ENCODE results near the gene ARMC6.

Gene ARMC6

DNA sequence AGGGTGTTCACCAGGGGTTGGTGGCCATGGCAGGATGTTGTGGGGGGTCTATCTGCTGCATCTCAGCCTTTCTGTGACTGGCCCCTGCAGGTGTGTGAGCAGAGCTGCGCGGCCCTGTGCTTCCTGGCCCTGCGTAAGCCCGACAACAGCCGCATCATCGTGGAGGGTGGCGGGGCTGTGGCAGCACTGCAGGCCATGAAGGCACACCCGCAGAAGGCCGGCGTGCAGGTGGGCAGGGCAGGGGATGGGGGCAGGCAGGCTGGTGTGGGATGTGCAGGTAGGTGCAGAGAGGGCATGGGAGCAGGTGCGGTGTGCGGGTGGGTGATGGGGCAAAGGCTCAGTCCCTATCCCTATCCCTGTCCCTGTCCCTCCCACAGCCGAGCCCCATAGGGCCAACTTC, 22.3 kb downstream of the ARMC6 start:
- no peak for DNase-seq

DNA sequence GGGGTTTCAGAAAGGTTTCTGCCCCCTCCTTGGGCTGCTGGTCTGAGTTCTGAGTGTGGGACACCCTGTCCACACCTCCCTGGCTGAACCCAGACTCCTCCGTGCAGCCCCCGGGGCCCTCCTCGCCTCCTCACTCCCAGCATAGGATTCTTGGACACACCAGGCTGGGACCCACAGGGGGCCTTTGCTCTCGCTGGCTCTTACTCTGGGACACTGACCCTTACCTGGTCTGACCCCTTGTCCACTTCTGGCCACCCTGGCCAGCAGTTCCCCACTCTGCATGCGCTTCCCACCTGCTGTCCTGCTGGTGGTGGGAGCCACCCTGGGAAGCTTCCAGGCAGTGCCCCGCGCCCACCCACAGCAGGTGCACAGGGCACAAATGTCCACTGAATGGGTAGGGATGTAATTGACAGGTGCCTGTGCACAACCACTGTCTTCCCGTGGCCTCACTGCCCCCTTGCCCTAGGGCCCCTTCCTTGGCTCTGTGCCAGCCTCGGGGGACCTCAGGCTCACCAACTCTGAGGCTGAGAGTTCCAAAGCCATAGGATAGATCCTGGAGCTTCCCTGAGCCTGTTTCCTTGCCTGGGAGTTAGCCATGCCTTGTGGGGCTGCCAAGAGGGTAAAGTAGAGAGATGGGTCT, 23.4 kb downstream of the ARMC6 start:
- DNase-seq = no peak

DNA sequence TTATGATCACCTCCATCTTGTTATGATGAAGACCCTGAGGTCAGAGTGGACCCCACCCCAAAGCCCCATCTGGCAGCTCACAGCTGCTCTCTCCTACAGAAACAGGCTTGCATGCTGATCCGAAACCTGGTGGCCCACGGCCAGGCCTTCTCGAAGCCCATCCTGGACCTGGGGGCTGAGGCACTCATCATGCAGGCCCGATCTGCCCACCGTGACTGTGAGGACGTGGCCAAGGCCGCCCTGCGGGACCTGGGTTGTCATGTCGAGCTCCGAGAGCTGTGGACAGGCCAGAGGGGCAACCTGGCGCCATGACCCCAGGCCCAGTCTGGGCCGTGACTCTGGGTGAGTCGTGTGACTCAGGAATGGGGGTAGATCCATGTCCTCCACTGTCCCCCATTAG, 23.9 kb downstream of the ARMC6 start:
- DNase-seq = no peak

DNA sequence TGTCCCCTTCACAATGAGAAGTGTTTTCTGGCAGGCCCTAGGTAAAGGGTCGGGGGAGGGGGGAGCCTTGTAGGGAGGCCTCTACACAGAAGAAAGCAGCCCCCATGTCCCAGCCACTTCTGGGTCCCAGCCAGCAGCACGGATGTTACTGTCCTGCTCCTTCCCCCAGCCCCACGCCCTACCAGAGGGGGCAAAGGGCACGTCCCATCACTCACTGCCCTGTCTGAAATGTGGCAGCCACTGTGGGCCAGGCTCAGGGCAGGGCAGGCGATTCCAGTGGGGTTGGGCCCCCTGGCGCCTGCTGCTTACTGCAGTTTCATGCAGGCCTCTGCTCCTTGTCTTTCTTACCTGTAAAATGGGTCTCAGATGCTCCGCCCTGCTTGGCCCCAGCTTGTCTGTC, 24.3 kb downstream of the ARMC6 start:
- no peak for DNase-seq

DNA sequence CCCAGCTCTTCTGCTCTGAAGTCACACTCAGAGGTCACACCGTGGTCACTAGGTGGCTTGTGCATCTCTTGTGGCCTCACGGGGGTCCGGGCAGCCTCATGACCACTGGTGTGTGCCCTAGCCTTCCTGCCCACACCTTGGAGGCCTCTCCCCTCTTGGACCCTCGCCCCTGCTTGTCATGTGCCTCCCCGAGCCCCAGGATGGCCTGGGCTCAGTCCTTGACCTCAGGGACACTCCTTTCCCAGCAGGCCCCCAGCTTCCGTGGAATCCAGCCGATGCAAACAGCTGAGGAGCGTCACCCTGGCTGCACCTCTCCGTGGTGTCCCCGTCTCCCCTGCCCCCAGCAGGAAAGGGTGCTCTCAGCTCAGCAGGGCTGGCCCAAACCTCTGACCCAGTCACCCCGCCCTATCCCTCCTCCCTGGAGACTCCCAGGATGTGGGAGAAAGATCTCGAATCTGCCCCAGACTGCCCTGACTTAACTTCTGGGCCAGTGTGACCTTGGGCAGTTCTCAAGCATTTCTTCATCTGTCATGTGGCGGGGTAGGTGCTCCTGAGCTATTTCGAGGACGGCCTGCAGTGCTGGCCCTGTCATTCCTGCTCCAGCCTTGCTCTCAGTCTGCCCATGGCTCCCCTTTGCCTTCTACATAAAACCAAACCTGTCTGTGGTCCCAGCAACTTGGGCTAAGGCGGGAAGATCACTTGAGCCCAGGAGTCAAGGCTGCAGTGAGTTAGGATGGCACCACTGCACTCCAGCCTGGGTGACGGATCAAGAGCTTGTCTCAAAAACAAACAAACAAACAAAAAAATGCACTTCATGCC, 25.8 kb downstream of the ARMC6 start:
- no peak for DNase-seq

DNA sequence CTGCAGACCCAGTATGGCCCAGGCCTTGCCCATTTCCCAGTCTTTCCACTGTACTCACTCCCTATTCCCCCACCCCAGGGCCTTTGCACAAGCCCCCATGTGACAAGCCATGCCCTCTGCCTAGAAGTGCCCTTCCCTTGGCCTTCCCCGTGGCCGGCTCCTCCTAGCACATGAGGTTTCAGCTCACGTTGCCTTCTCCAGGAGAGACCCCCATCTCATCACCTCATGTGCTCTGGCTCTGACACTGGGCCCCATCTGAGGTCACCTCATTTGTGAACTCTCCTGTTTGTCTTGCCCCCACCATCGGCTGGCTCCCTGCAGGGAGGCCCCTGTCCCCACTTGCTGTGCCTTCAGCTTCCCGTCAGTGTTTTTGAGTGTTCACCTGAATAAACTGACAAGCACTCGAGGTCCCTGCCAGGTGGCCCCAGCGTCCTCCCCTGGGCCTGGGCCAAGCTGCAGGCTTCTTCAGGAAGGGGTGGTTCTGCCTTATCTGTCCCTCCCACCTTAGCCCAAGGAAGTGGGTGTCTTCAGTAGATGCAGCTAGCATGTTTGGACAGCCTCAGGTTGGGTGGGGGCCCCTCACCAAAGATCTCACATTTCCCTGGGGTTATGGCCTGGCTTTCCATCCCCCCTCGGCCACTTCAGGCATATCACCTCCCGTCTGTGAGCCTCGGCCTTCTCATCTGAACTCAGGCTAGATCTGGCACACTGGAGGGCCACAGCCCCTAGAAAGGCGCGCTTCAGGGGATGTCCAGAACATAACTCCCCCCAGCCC, 26.6 kb downstream of the ARMC6 start:
- DNase-seq = no peak

DNA sequence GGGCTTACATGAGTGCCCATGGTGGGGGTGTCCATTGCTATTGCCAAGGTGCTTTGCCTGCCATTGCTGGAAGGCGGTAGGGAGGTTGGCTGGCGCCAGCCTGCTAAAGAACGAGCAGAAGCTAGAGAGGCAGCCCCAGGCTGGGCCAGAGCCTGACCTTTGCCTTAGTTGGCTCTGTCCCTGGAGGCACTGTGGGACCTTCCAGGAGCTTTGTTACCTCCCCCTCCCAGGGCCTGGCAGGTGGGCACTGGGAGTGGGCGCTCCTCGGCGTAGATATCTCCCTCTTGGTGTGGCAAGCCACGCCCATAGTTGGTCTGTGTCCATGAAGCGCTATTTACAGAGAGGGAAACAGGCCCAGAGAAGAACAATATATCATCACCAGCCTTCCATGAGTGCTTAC, 28.1 kb downstream of the ARMC6 start:
- DNase-seq = no peak

DNA sequence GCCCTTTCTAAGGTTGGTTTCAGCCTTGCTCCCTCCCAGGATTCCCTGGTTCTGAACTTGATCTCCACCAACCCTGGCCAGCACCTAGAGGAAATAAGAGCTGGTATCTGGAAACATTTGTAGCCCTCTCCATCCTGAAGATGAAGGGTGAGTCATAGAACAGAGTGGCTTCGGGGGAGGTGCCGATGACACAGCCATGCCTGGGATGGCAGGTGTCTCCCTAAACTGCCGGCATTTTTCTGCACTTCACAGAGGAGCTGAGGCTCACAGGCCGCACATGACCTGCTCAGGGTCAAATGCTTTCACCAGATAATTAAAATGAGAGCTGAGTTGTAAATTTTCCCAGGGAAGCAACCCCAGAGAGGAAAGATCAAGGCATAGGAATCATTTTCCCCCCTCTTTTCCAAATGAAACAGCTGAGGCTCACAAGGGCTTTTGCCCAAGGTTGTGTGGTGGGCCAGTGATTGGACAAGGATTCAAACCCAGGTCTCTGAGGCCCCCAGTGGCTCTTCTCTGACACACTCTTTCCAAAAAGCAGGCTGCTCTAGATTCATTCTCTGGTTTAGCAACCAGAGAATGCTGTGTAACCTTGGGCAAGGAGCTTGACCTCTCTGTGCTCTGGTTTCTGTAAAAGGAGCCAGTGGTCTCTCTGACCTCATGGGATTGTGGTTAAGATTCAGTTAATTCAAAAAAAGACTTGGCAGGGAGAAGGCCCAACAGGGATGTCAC, 29.2 kb downstream of the ARMC6 start:
- DNase-seq = peak; percentile 36

DNA sequence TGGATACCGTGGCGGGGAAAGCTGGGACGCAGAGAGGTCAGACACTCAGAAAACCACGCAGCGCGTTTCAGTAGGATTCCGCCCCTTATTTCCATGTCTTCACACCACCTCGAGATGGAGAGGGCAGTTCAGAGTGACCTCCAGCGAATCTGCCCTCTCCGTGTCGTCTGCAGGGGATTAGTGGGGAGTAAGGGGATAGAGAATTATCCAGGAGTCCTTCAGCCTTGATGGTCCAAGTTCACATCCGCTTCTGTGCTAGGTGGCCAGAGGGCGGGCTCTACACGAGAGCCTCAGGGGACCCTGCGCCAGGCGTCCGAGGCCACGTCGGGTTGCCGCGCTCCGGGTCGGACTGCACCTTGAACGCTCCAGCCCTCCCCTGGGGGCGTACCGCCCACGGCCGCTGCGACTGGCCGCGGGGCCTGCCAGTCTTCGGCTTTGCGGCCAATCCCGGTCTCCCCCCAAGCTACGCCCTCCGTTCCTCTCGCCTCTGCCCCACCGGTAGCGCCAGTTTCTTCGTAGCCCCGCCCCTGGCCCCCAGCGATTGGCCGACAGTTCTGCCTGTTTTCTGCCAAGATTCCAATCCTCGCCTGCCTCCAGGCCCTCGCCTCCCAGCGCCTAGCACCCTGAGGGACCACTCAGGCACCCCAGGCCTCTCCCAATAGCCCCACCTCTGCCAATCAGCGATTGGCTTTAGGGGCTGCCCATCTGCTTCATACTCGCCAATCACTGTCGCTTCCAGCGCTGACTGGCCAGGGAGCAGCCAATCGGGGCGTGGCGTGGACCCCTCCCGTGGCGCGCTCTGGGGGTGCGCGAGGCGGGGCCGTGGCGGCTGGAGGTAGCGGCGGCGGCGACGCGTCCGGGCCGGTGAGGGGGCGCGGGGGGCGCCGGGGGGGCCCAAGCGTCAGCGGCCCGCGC, 30.0 kb downstream of the ARMC6 start, which contains the start of gene SLC25A42:
Gene SLC25A42, plus strand, starts transcription at position 812 of the 915 bp plus-strand sequence. CDS start 32,131 bp downstream, outside the sequence.
- peak; percentile 100 for DNase-seq

DNA sequence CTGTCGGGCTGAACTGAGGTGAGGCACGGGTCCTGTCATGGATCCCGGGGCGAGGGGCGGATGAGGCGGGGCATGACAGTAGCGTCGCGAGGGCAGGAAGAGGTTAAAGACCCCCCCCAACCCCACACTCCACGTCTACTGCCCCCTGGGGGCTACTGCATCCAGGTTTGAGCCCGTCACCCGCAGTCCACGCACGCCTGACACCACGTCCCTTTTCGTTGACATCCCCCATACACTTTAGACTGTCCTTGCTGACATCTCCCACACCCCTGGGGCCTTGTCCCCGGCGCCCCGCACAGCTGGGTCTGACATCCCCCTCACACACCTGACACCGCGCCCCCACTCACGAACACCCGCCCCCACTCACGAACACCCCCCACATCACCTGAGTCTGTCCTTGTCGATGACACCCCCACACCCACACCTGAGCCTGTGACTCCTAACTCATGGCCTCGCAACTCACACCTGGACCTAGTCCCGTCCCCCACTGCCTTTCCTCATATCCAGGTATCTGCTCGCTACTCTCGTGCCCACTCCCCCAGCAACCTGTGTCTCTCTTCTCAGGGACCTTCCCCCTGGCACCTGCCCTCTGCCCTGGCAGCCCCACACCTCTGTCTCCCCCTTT, 30.8 kb downstream of the ARMC6 start:
- no peak for DNase-seq

DNA sequence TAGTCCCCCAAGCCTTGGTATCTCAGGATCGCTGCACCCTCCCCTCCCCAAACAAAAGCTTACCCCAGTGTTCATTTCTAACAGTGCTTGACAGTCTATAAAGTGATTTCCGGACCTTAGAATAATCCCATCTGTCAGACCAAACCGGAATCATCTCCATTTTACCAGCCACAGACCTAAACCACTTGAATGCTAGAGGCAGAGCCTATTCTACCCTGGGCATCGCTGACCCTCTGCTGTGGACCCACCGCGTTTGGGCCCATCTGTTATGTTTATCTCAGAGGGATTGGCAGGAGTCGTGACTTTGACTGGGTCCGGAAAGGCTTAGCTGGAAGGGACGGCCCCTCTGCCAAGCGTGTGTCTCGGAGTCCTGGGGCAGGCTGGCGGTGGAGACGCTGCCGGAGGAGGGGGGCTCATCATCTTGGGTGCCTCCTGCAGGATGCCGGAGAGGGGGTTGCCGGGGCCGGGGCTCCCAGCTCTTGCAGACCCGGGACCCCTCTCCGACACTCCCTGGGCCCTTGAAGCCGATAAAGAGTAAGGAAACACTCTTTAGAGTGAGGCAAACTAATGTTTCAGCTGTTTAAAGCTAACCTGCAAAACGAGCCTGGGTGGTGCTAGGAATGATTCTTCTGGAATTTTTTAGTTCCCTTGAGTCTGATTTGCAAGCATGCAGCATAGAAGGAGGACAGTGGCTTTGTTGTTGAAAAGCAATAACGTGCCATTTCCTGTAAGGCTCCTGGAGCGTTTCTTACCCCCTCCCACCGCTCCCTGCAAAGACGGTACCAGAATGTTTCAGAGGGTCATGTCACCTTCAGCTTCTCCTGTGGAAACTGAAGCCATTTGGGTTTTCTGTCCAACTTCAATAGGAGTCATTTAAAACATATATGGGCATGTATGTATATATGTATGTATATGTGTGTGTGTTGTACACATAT, 31.7 kb downstream of the ARMC6 start:
- DNase-seq = no peak

DNA sequence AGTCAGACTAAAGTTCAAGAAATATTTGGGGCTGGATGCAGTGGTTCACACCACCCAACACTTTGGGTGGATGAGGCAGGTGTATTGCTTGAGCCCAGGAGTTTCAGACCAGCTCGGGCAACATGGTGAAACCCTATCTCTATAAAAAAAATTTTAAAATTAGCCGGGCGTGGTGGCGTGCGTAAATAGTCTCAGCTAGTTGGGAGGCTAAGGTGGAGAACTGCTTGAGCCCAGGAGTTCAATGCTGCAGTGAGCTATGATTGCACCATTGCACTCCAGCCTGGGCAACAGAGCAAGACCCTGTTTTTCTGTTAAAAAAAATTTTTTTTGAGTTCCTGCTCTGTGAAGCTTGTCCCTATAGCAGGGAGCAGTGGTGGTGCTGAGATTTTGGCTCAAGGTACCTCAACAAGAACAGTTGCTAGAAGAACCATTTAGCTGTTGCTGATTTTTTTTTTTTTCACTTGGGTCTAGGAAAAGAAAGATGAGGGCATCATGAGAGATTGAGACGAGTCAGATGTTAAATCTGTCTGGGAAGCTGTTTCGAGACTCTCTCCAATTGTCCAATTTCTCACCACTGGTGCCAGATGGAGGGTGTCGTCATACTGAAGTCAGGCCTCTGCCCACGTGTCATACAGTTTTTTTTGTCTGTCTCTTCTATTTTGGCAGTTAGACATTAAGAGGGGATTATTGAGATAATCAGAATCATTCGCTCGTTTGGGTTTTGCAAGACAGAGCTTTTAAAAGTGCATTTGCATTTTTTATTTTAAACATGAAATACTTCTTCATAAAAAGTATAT, 34.1 kb downstream of the ARMC6 start:
- DNase-seq = peak; percentile 20

DNA sequence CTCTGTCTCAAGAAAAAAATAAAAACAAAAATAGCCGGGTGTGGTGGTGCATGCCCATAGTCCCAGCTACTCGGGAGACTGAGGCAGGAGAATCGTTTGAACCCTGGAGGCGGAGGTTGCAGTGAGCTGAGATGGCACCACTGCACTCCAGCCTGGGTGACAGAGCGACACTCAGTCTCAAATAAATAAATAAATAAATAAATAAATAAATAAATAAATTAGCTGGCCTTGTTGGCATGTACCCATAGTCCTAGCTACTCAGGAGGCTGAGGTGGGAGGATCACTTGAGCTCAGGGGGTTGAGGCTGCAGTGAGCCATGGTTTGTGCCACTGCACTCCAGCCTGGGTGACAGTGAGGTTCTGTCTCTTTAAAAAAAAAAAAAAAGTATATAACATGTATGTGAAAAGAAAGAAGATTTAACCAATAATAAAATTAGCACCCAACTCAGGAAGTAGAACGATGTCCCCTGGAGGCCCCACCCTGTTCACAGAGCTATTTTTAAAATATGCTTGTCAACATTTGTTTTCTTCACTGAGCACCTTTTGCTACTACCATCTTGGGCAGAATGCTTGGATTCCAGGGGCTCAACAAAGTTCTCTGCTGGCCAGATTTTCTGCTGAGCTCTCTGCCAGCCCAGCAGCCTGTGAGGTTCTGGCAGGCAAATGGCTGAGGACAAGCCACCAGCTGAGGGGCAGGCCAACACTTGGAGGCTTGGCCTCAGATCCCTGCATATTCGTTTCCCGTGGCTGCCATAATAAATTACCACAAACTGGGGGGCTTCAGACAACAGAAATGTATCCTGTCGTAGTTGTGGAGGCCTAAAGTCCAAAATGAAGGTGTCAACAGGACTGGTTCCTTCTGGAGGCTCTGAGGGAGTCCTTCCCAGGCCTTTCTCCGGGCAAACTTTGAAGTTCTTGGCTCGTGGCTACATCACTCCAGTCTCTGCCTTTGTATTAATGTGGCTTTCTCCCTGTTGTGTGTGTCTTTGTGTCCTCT, 35.6 kb downstream of the ARMC6 start:
- DNase-seq = no peak

DNA sequence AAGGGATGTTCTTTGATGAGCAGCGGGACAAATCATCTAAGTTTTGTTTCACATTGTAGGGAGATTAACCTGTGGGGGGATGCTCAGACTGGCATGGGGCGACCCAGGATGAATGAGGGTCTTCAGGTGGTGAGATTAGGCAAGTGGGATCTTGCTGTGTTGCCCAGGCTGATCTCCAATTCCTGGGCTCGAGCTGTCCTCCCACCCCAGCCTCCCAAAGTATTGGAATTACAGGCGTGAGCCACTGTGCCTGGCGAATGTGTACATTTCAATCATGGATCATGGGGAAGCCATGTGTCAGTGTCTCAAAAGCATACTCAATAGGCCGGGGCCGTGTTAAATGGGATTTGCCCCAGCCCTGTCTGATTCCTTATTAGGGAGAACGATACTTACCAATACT, 38.5 kb downstream of the ARMC6 start:
- no peak for DNase-seq

DNA sequence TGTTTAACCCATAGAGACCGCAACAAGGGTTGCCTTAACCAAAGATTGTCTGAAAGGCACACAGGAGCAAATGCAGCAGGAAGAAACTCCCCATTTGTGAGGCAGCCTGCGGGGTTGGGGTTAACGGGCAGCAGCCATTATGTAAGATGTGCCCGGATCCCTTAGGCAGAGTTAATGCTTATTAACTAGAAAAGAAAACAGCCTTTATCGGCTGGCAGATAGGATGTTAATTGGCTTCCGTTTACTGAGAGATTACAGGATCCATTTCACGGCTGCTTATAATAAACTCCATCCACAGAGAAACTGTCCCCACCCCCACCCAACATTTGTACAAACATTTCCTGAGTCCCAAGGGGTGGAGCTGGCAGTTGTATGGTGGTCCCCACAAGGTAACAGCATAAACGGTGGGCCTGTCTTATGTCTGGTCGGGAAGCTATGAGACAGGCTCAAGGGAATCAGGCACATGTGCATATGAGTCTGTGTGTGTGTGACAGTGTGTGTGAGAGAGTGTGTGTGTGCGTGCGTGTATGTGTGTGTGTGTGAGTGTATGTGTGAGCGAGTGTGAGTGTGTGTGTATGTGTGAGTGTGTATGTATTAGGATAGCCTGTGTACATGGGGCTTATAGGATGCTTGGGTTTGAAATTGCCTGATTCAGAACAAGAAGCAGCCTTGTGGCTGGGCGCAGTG, 40.9 kb downstream of the ARMC6 start:
- no peak for DNase-seq

DNA sequence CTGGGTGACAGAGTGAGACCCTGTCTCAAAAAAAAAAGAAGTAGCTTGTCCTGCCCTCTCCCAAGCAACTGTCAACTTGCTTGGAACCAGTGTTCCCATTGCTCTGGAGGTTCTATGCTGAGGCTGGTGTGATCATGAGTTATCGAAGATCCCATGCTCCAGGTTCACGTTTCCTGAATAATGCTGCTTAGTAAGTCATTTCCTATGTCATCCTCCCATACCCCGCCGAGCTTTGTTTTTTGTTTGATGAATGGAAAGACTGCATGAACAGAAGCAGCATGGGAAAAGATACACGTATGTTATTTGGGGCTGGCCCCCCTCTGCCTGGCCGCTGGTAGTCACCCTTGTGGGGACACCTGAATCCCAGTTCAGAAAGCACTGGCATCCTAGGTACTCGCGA, 41.7 kb downstream of the ARMC6 start:
- no peak for DNase-seq

DNA sequence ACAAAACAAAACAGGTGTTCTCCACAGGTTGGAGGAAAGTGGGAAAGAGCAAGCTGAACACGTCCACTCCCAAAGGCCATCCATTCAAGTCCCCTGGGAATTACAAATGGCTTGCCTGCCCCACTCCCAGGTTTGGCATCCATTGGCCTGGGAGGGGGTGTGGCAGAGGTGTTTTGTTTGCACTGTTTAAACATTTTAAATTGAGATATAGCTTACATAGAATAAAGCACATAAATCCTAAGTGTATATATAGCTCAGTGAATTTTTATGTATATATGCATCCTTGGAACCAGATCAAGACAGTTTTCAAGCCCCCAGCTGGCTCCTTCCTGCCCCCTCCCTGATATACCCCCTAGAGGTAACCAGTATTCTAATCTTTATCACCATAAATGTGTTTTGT, 43.1 kb downstream of the ARMC6 start:
- DNase-seq = no peak
